MCF 10A (cell line): ENCODE results near the gene KCNC1. TPM values are rescaled to one million over a fixed set of nuclear protein-coding genes. Genes with fewer than 3 reads are reported as not detected.

Source experiments
- BruUV-seq: library from RNA; stranded (reverse); fragments of 400-500 nt; replicated peaks from 2 replicates; lab custom pipeline; 2021; lab: Mats Ljungman, UMichigan
- CTCF ChIA-PET: fragments of 300-600 bp; sonication (Branson Sonifier 250); formaldehyde crosslinking; extraction: SDS; loops from one replicate; lab custom pipeline; 2021; ENCODE audit warnings: antibody characterized with exemption, inconsistent platforms; lab: Yijun Ruan, JAX
- POLR2A ChIA-PET: fragments of 300-600, 350-650 bp; sonication (Branson Sonifier 250); formaldehyde crosslinking; extraction: SDS; loops from one replicate; lab custom pipeline; 2020; ENCODE audit warnings: antibody characterized with exemption, inconsistent platforms; lab: Yijun Ruan, JAX
- DNase-seq: peaks from one replicate; pipeline ENCODE4 v3.0.0-alpha.2; 2018; ENCODE audit not compliant: unreplicated experiment
- H3K27ac Mint-ChIP-seq: one replicate; pipeline ENCODE4 v1.8.0; 2022; ENCODE audit warnings: mild to moderate bottlenecking, low read depth, mixed read lengths; ENCODE audit not compliant: unreplicated experiment
- H3K27me3 Mint-ChIP-seq: one replicate; pipeline ENCODE4 v1.8.0; 2022; ENCODE audit warnings: mixed read lengths; ENCODE audit not compliant: insufficient read depth, unreplicated experiment
- H3K36me3 Mint-ChIP-seq: one replicate; pipeline ENCODE4 v1.8.0; 2022; ENCODE audit warnings: mild to moderate bottlenecking, moderate library complexity, mixed read lengths; ENCODE audit not compliant: insufficient read depth, unreplicated experiment
- H3K4me1 Mint-ChIP-seq: one replicate; pipeline ENCODE4 v1.8.0; 2022; ENCODE audit warnings: mixed read lengths; ENCODE audit not compliant: insufficient read depth, unreplicated experiment
- H3K4me3 Mint-ChIP-seq: one replicate; pipeline ENCODE4 v1.8.0; 2022; ENCODE audit warnings: mild to moderate bottlenecking, moderate library complexity, mixed read lengths; ENCODE audit not compliant: unreplicated experiment
- H3K9me3 Mint-ChIP-seq: one replicate; pipeline ENCODE4 v1.8.0; 2022; ENCODE audit warnings: mixed read lengths; ENCODE audit not compliant: unreplicated experiment
- intact Hi-C: fragments of 100-400 bp; cut with micrococcal nuclease; formaldehyde crosslinking; loops from 2 replicates; pipeline ENCODE4 v1.14.1; 2022
- total RNA-seq: library from RNA; stranded (reverse); gene quantifications from 2 replicates; pipeline ENCODE4 v1.2.3, GENCODE V29; 2022
- TF ChIP-seq, protein P1 (sequence below): fragments of 200-600 bp; IDR thresholded peaks from one replicate; pipeline ENCODE4 v1.8.0; 2022; ENCODE audit warnings: antibody characterized with exemption, mild to moderate bottlenecking; ENCODE audit not compliant: unreplicated experiment

The KCNC1 gene
- total RNA-seq, 1 experiment from 2014 or later: not detected

- ChIA-PET POLR2A (interaction anchor here (1.0 kb wide), 1 partner anchor 203 kb away, joined by 3 read pairs; no protein-coding TSS in a partner anchor), CTCF (interaction anchor here (0.6 to 2.0 kb wide), 11 partner anchors 10 to 216 kb away, joined by 3 to 8 read pairs (median 4); no protein-coding TSS in a partner anchor)
- intact Hi-C loops: no loop called here
- no peak overlapping the region for H3K4me3 Mint-ChIP-seq
- no peaks in the 10 kb centered on the region for H3K27me3 Mint-ChIP-seq
- no peaks in the 10 kb centered on the region for H3K36me3 Mint-ChIP-seq
- BruUV-seq: no TSS peak
- H3K4me1 Mint-ChIP-seq: no peaks in the 10 kb centered on the region
- no peaks in the 10 kb centered on the region for H3K9me3 Mint-ChIP-seq
- TF ChIP-seq, protein P1, sequence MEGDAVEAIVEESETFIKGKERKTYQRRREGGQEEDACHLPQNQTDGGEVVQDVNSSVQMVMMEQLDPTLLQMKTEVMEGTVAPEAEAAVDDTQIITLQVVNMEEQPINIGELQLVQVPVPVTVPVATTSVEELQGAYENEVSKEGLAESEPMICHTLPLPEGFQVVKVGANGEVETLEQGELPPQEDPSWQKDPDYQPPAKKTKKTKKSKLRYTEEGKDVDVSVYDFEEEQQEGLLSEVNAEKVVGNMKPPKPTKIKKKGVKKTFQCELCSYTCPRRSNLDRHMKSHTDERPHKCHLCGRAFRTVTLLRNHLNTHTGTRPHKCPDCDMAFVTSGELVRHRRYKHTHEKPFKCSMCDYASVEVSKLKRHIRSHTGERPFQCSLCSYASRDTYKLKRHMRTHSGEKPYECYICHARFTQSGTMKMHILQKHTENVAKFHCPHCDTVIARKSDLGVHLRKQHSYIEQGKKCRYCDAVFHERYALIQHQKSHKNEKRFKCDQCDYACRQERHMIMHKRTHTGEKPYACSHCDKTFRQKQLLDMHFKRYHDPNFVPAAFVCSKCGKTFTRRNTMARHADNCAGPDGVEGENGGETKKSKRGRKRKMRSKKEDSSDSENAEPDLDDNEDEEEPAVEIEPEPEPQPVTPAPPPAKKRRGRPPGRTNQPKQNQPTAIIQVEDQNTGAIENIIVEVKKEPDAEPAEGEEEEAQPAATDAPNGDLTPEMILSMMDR: peak; percentile 23
- DNase-seq: peak; percentile 59
- no peak overlapping the region for H3K27ac Mint-ChIP-seq
Observed at GRCh38 chr11:17770048-17770652, 35.6 kb downstream of the KCNC1 start.

- POLR2A ChIA-PET: interaction anchor here (1.0 kb wide), 1 partner anchor 202 kb away, joined by 3 read pairs; no protein-coding TSS in a partner anchor
- H3K4me1 Mint-ChIP-seq: no peaks in the 10 kb centered on the region
- peaks cover 3% of the 10 kb centered on the region for H3K27me3 Mint-ChIP-seq
- DNase-seq: no peak
- no peak overlapping the region for H3K4me3 Mint-ChIP-seq
- H3K27ac Mint-ChIP-seq: no peak overlapping the region
- CTCF ChIA-PET: interaction anchor here (0.6 to 2.0 kb wide), 13 partner anchors 11 to 215 kb away, joined by 3 to 8 read pairs (median 4); no protein-coding TSS in a partner anchor
- H3K36me3 Mint-ChIP-seq: no peaks in the 10 kb centered on the region
- TF ChIP-seq, protein P1: no peak
- intact Hi-C loops: loop anchor here (1.0 kb wide), 1 partner anchor 207 kb away; no protein-coding TSS in a partner anchor
- no peaks in the 10 kb centered on the region for H3K9me3 Mint-ChIP-seq
- no TSS peak for BruUV-seq
Observed at GRCh38 chr11:17770917-17771316, 36.3 kb downstream of the KCNC1 start.

GRCh38 chr11:17771415-17771814, 36.8 kb downstream of the KCNC1 start:
- no peak overlapping the region for H3K27ac Mint-ChIP-seq
- POLR2A ChIA-PET: interaction anchor here (1.0 kb wide), 1 partner anchor 202 kb away, joined by 3 read pairs; no protein-coding TSS in a partner anchor
- CTCF ChIA-PET: interaction anchor here (0.6 to 2.0 kb wide), 13 partner anchors 11 to 214 kb away, joined by 3 to 8 read pairs (median 4); no protein-coding TSS in a partner anchor

More at GRCh38 chr11:17771415-17771814, 36.8 kb downstream of the KCNC1 start:
- intact Hi-C loops: loop anchor here (1.0 kb wide), 1 partner anchor 207 kb away; no protein-coding TSS in a partner anchor
- no peak overlapping the region for H3K4me3 Mint-ChIP-seq
- no peak for DNase-seq
- no peaks in the 10 kb centered on the region for H3K36me3 Mint-ChIP-seq
- no peaks in the 10 kb centered on the region for H3K9me3 Mint-ChIP-seq
- peaks cover 8% of the 10 kb centered on the region for H3K27me3 Mint-ChIP-seq
- no TSS peak for BruUV-seq
- TF ChIP-seq, protein P1: no peak
- H3K4me1 Mint-ChIP-seq: no peaks in the 10 kb centered on the region
